Anterior cingulate cortex (tissue), 58 donors: ENCODE results near the gene ELOVL7.
"Not testable (repeated sequence)": the region's sequence is repeated elsewhere in the genome, so short reads cannot be mapped to it uniquely, and the experiment has no call there.

Source experiments
- DNase-seq, 58 donors: peaks; one replicate each; lab custom pipeline; 2025; lab: John Stamatoyannopoulos, UW

The ELOVL7 gene

DNA sequence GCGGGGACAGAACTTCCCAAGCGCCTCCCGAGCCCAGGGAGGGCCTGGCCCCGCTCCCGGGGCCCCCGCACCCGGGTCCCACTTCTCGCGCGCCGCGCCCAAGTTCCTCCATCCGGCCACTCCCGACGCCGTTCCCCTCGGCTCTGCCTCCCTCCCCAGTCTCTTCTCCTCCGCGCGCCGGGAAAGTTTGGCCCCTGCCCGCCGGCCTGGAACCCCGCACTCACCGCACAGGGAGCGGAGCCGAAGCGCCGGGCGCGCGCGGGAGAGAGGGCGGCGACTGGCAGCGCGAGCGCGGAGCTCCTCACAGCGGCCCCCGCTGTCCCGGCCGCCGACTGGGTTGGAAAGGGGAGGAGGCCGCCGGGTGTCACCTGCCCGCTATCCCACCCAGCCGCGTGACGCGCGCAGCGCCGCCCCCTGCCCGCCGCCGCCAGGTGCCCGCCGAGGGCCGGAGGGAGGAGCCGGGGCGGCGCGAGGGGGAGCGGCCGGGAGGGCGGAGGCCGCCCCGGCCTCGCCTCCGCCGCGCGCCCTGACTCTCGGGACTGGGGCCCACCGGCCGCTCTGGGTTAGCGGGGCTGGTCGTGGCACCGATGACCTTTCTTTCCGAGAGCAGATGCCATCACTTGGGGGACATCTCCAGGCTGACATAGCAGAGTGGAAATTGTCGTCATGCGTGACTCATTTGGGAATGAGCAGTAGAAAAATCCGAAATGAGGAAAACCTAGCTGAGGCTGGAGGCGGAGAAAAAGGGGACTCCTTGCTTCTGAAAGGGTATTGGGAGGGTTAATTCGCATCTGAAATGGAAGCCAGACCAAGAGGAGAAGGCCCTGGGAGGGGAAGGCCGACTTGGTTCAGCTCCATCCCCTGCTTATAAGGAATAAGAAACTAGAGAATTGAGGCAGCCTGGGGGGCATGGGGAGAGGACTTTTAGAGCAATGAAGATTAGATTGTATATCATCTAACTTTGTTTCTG lies at the start of gene ELOVL7:
TSS of gene ELOVL7 (minus strand) at position 334 of the 970 bp plus-strand sequence. CDS start 56,872 bp downstream, outside the sequence.
- peak in 55 of 58 donors; percentile 16 to 88 (median 54) for DNase-seq

DNA sequence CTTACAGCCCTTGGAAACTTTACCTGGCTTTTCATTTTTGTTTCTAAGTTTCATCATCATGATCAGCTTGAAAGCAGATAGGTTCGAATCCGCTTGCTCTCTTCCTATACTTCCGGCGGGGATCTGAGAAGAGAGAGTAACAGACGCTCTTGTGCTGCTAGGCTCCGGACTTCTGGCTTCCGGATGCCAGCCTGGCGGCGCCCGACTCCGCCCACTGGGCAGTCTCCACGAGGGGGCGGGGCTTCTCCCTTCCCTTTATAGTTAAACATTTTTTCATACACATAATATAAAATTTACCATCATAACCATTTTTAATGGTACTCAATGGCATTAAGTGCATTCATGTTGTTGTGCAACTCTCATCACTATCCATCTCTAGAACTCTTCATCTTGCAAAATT lies 49.5 kb upstream of the ELOVL7 start:
- no peak for DNase-seq

DNA sequence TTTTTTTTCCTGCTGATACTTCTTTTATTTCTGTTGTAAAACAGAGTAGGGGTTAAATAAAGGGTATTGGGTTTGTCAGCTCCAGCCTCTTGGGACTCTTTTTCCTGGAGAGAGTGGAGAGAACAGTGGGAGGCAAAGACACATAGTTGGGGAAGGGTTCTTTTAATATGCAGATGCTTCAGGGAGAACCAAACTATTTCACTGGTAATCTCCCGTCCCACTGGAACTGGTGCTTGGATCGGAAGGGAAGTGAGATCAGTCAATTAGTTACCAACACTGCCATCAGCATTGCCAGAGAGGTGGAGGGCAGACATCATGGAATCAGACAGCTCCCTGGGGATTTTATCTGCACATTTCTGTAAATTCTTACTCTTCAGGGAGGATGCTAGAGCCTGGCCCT lies 47.6 kb upstream of the ELOVL7 start:
- no peak for DNase-seq

DNA sequence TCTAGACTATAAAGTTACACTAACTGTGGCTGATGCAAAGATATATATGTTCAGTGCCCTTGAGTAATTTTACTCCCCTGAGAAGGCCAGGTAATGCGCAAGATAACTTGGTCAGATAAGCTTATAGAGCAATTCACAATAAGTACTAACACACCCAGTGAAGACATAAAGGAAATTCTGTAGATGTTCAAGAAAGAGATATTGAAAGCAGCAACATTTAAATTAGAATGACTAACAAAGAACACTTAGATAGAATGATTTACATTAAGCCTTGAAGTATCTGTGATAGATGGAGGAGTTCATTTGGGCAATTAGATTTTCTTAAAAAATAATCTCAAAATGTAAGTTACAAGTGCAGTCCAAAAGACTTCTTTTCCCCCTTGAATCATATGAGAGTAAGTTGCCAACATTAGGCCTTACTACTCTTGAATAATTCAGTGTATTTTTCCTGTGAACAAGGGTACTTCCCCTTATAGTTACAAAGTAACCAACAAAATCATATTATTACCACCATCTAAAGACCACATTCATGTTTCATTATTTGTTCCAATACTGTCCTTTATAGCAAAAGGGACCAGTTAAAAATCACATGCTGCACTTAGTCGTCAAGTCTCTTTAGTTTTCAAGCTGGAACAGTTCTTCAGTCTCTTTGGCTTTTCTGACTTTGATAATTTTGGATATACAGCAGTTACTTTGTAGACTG lies 44.4 kb upstream of the ELOVL7 start:
- DNase-seq: no peak

DNA sequence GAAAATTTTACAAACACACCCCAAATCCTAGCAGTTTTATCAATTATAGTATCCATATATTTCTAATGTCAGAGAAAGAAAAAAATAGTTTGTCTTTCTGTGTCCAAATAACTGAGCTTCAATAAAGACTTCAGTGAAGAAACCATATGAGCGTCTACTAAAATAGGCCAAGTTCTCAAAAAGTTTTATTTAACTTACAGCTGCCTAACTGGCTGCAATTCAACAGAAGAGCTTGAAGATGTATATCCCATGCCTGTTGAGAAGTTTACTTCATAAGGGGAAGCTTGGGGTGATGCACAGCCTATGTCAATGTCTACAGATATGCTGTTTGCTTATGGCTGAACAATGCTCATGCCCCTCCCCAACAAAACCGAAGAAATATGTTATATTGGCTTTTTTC lies 43.7 kb upstream of the ELOVL7 start:
- no peak for DNase-seq

DNA sequence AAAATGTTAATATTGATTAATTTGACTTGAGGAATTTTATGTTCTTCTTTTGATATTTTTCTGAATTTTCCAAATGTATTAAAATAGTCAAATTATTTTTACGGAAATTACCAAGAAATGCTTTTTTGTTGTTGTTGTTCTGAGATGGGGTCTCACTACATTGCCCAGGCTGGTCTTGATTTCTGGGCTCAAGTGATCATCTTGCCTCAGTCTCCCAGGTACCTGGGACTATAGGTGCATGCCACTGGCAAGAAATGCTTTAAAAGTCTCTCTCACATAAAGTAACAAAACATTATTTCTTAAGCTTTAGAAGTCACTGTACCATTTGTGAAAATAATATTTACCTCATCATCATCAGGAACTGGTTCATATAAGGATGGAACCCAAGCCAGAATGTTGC lies 43.0 kb upstream of the ELOVL7 start:
- no peak for DNase-seq

DNA sequence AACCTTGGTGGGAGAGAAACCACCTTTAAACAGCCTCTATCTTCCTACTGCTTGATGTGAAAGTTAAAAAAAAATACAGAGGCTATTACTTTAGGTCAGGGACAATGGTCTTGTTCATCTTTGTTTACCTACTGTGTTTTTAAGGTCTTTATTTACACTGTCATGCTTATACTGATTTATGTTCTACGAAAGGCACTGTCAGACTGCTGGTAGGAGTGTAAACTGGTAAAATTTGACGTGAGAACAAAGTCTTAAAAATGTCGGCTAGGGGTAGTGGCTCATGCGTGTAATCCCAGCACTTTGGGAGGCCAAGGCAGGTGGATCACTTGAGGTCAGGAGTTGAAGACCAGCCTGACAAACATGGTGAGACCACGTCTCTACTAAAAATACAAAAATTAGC lies 42.1 kb upstream of the ELOVL7 start:
- DNase-seq: no peak

DNA sequence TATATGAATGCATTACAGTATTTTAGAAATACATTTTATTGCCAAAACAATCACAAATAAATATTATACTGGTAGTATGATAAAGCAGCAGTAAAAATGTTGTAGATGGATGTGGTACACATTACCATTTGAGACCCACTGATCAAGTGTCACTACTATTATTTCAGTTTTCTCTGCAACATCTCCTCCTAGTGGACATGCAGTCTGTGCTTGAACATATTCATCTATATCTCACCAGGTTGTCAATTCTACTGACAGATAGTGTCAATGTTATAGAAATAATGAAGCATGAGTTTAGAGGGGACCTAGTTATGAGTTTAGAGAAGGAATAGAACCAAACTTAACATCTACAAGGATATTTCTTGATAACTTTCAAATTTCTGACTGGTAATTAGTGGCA lies 39.2 kb upstream of the ELOVL7 start:
- no peak for DNase-seq

DNA sequence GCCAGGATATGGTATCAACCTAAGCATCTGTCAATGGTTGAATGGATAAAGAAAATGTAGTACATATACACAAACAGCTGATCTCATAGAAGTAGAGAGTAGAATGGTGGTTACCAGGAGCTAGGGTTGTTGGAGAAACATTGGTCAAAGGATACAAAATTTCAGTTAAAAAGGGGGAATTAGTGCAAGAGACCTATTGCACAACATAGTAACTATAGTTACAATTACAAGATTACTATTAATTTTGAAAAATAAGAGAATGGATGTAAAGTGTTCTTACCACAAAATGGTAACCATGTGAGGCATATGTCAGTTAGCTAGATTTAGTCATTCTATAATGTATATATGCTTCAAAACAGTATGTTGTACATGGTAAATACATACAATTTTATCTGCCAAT lies 28.8 kb upstream of the ELOVL7 start:
- DNase-seq: no peak

DNA sequence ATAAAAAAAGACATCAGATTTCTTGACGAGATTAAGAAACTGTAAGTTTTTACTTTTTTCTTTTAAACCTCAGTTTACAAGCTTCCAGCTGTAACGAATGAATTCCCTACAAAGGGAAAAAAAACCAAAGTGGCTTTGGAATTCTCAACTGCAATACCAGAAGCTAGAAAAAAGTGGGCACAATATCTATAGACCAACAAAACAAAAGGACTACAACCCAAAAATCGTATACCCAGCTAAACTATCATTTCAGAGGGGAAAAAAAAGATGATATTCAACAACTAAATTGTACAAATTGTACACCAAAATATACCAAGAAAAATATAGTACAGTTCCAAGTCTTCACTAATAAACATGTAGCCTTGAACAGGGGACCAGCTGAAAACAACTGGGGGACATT lies 26.8 kb upstream of the ELOVL7 start:
- DNase-seq: no peak

DNA sequence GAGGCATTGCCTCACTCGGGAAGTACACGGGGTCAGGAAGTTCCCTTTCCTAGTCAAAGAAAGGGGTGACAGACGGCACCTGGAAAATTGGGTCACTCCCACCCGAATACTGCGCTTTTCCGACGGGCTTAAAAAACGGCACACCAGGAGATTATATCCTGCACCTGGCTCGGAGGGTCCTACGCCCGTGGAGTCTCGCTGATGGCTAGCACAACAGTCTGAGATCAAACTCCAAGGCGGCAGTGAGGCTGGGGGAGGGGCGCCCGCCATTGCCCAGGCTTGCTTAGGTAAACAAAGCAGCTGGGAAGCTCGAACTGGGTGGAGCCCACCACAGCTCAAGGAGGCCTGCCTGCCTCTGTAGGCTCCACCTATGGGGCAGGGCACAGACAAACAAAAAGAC lies 16.5 kb upstream of the ELOVL7 start:
- not testable (repeated sequence) for DNase-seq

DNA sequence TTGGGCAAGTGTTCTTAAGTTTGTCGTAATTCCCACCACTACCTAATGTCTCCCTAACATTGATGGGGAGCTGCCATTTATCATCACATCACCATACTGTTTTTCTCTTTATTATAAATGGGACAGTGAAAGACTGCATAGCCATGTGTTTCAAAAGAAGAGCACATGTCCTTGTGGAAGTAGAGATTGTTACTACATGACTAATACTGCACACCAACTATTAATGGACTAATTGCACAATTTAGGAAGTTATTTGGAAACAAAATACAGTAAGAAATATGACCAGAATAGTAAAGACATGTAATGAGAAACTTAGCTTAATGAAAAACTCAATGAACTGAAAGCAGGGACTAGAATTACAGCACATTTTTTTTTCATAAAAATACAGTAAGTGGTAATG lies 12.0 kb upstream of the ELOVL7 start:
- no peak for DNase-seq

DNA sequence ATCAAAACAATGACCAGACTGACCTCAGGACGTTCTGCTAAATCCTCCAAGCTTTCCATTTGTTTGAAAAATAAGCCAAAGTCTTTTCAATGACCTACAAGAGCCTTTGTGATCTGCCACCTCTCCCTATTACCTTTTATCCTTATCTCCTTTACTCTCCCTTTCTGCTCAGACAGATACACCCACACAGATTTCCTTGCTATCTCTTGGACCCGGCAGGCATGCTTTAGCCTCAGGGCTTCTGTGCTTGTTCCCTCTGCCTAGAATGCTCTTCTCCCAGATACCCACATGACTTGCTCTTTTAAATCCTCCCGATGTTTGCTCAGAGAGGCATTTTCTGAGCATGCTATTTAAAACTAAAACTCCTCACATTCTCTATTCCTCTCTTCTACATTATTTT lies 8.9 kb upstream of the ELOVL7 start:
- DNase-seq: no peak

DNA sequence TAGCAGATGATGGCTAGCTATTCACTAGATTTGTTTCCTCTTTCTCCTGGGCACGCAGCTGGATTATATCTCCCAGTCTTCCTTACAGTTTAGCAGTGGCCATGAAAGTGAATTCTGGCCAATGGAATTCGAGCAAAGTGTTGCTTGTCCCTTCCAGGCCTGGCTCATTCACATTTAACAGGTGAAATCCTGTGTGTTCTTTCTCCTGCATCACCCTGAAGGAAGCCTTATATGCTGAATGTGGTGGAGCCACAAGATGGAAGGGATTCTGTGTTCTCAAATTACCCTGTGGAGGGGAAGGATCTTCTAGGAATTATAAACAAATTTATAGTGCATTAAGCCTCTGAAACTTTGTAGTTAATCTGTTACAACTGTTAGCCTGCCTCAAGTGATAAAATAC lies 8.2 kb upstream of the ELOVL7 start:
- no peak for DNase-seq

DNA sequence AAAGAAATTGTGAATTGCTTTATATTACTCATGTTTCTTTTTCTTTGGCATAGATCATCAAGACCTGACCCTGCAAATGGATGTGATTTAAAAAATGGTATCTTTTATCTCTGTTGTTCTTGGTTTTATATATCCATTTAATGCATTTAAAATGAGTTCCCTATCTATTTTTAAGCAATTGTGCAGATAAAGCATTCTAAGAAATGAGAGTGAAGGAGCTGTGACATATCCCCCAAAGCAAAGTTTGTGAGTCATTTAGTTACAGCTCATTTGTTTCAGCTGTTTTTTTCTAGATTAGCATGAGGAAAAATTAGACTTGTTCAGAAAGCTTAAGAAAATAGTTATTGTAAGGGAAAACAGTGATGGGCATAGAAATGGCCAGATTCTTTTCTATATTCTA lies 7.6 kb upstream of the ELOVL7 start:
- no peak for DNase-seq

DNA sequence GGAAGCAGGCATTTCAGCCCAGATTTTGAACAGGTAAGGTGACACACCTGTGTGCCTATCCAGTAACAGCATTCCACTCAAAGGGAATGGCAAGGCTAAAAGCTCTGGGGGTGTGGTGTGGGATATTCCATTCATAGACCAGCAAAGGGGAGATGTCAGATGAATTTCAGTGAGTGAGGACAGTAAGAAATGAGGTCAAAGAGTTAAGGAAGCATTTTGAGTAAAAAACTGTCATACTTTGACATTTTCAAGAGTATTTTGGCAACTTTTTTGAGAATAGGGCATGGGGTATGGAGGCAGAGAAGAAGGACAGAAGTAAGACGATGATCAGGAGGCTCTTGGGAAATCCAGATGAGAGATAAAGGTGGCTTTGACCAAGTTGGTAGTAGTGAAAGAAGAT lies 2.2 kb upstream of the ELOVL7 start:
- no peak for DNase-seq

DNA sequence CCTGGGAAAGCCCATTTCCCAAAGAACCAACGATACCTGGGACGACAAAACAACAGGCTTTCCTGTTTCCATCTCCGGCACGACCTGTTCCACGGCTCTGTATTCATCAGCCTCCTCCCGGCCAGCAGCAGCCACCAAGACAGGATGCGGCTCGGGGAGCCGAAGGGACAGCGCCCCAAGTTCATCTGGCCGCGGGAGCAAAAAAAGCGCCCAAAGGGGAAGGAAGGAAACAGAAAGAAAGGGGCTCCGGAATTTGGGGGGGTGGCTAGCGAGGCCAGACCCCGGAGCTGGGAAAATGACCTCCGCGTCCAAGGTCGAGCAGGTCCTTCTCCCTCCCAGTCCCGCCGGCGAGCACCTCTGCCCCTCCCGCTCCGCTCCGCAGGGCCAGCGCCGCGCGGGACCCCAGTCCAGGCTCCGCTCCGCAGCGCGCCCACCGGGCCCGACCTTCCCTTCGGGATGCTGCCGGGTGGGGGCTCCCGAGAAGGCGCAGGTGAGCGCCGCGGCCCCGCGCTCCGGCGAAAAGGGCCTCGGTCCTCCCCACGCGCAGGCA lies 608 bp downstream of the ELOVL7 start:
- peak in 23 of 58 donors; percentile 2 to 55 (median 21) for DNase-seq

DNA sequence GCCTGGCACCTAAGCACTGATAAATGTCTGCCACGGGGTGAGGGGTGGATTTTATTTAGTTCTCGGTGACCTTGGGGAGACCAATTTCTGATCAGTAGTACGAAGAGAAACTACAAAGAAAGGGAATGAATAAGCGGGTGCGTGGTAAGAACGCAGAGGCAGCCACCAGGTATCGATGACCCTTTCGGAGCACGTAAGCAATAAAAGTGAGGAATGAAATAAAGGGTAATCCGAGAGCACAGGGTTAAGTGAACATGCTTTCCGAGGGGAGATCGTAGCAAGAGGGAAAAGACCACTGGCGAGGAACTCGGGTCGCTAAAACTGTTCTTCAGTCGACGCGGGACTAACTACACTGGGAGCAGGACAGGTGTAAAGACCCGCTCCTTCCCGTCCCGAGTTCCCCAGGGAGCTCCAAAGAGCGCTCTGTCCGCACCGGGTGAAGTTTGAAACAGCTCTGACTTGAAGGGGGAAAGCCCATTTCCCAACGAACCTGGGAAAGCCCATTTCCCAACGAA lies 1.1 kb downstream of the ELOVL7 start:
- DNase-seq: peak in 4 of 58 donors; percentile 13 to 36 (median 25)

DNA sequence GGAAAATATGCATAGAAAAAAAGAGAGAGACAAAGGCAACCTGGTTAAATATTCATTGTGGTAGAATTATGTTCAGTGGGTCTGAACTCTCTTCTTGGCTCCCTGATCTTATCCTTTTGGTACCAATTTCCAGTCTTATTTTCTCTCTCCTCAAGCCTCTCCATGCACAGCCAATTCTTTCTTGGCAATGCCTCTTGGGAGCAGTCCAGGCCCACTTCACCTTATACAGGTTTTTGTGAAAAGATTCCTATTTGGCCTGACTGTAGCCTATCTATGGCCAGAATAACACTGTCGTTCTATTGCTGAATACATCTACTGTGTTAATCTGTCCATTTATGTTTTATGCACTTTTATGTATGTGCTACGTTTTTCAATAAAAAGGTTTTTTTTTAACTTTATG lies 2.7 kb downstream of the ELOVL7 start:
- DNase-seq: no peak

DNA sequence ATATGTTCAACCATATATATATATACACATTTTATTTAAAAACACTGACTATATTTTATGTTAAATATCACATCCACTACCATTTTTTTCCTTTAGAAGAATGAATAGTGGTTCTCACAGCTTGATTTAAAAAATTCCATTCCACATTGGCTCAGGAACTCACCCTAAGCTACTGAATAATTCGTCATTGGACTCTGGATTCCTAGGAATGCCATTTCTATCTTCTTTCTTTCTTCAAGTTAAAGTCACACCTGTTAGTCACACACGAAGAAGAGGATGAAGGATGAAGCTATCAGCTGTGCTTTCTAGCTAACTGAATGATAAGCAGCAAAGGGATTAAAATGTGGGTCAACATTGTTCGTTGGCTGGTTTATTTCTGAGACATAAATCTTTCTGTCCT lies 7.9 kb downstream of the ELOVL7 start:
- DNase-seq: no peak

DNA sequence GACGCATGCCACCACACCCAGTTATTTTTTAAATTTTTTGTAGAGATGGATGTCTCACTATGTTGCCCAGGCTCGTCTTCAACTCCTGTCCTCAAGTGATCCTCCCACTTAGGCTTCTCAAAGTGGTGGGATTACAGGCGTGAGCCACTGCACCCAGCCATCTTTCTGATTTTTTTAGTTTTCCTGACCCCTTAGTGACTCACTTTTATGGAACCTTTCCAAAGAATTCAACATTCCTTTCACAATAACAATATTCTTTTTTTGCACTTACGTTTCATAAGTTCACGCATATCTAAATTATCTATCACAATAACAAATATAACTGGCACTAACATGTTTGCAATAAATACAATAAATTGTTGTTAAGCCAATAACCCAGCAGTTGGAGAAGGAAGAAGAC lies 8.5 kb downstream of the ELOVL7 start:
- no peak for DNase-seq
